ENCODE results near the gene ANKLE1.

The ANKLE1 gene

DNA sequence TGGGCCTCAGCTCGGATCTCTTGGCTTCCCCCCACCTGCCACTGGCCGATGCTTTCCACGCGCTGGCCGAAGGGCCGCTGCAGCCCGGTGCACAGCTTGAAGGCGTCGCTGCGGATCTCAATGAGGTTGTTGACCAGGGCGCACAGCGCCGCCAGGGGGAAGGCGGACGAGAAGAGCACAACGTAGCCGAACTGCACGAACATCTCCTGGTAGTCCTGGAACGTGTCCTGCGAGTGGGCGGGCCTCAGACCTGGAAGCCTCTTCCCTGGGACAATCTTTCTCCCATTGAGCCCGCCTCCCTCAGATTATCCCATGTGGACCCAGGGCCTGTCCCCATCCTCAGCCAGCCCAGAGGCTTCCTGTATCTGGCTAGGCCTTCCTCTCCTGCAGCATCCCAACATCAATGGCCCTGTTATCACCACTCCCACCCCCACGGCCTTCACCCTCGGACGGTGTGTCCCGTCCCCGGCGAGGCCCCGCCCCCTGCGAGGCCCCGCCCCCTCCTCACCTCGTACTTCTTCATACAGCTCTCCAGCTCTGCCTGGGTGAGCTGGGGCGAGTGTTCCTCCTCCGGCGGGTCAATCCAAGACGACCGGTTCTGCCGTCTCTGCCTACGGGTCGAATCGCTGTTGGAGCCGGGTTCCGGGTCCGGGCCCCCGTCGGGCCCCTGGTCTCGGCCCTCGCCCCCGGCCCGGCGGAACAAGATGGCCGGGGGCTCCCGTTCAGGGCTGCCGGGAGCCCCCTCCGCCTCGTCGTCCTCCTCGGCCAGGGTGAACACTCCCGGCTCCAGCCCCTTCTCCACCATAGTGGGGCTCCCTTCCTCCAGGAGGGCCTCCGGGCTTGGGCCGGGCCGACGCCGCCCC is 46.2 kb downstream of the ANKLE1 start:
- peak; percentile 82 for DNase-seq

DNA sequence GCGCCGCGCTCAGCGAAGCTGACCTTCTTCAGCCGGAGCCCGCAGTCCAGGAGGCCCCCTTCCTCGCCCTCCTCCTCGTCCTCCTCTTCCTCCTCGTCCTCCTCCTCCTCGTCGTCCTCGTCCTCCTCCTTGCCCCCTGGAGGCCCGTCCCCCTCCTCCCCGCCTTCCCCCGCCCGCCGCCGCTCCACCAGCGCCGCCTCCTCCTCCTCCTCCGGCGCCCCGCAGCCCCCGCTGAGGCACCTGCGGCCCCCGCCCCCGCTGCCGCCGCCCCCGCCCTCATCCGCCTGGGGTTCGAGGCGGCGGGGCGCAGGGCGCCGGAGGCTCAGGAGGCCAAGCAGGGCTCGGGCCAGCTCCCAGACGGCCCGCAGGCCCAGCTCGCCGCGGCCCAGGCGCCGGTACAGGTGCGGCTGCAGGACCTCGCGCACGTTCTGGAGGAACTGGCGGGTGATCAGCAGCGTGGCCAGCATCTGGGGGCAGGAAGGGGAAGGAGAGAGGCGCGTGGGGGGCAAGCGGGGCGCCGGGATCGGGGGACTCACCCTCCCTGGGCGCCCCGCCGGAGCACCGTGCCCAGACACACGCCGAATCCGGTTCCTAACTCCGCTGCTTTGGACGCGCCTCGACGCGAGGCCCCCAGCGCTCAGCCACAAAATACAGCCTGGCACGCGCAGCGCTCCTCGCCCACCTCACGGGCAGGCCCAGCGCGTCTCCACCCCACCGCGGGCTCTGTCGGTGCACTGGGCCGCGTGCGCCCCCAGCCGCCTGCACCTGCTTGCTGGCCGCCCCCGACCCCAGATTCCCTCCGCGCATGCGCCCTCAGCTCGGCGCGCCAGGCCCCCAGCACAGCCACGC is 47.0 kb downstream of the ANKLE1 start:
- DNase-seq, result peak; percentile 79

DNA sequence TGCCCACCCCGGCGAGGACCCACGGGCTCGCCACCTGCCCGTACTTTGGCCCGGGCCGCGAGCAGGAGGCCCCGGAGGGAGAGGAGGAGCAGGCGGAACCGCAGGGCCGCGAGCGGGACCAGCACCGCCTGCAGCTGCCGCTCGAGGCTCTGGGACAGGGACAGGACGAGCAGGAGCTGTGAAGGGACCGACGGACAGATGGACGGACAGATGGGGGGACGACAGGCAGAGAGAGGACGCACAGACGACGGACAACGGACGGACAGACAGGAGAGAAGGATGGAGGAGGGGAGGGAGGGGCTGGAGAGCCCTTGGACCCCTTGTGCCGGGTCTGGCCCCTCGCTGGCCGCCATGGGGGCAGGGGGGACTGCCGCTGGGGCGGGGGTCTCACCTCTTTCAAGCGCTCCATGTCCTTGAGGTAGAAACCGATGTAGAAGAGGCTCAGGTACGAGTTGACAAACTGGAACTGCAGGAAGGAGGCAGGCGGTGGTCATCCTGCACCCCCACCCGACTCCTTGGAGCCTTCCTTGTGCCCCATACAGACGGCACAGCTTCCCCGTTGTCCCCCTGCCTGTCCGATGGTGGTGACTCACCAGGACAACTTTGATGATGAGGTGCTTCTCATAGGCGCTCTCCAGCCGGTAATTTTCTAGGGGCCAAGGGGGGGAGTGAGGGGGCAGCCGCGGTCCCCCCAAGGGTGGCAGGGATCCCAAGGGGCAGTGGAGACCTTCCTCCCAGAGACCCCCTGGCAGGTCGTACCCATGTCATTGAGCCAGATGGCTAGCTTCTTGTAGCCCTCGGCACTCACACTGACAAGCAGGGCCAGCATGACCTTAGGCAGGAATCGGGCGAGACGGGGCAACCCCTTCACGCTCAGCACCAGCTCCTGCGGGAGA is 47.9 kb downstream of the ANKLE1 start:
- no peak for DNase-seq

DNA sequence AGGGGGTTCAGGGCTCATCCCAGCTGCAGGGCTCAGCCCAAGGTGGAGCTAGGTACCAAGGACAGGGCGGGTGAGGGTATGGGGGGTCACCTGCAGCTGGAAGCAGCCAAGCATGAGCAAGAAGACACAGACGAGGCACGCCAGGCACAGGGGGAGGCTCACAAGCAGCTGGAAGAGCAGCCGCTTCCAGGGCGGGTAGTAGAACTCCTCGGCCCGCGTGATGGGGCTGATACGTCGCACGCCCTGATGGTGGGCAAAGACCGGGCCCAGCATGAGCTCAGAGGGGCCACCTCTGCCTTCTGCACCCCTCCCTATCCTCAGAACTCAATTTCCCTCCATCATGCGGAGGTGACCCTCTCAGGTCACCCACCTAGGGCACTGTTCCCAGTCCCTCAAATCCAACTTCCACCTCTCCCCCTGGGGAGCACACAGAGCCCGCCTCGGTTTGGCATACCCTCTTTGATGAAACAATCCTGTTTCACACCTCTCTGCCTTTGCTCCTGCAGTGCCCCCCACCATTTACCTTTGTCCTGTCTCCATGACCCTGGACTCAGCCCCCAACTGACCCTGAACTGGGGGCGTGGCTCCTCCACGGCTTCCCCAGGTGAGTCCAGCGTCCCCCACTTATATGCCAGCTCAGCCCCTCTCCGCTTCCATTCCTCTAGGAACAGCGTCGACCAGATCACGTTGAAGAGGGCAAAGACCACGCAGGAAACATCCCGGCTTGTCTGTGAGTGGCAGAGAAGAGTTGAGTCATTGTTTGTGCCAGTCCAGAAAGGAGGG is 48.8 kb downstream of the ANKLE1 start:
- DNase-seq, result no peak

DNA sequence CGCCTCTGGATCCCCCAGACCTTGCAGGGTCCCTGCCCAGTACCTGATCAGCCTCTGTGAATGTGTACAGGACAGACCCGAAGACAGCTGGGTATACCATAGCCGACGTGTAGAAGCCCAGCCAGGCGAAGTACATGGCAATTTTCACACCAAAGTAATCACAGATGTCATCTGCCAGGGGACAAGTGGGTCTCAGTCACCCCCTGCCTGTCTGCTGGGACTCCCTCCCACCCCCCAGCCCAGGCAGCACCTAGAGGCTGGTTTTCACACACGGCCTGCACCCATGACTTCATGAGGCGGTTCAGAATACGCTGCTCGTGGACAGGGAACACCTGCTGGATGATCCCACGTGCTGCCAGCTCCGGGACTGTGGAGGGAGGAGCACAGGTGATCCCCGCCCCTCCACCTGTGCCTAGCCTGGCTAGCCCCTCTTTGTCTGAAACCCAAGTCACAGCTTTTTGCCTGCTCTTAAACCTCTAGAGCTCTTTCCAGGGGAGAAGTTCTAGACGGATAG is 49.4 kb downstream of the ANKLE1 start:
- DNase-seq, result no peak

DNA sequence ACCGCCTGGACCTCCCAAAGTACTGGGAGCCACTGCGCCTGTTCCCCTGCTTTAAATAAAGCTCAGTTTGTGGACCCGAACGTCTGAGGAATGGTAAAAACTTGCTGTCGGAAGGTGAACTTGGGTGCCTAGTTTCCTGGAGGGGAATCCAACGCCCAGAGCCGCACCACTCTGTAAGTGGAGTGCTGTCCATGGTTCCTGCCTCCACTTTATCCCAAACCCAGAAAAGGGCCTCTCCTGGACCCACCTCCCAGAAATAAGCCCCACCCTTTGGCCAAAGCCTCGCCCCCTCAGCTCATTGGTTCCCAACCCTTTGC is 50.6 kb downstream of the ANKLE1 start:
- DNase-seq, result no peak

DNA sequence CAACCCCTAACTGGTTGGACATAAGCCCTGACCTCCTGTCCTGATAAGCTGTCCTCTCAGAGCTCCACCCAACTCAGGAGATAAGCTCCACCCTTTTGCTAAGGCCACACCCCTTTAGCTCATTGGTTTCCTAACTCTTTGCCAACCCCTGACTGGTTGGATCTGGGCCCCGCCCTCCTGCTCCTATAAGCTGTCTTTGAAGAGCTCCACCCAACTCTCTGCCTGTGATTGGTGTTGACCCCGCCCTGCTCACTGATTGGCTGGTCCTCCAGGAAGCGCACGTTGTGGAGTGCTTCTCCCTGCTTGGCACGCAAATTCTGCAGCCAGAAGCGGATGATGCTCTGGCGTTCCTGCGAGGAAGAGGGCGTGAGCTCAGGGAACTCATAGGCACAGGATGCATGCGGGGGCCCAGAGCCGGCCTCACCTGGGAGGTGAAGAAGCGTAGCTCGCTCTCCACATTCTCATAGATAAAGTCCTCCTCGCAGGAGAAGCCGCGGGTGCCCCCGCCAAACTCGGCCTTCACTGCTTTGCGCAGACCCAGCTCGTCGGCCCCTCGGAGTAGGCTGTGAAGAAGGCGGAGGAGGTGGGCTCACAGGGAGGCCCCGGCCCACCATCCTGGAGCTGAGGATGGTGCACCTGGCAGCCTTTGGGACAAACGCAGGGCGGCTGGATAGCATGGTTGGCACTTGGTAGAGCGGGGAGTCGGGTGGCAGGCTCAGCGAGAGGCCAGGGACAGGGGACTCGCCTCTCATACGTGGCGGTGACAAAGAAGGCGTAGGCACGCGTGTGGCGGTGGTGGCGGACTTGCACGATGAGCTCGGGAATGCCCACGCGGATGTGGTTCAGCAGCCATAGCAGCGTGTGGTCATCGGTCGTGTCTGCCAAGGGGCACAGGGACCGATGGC is 51.2 kb downstream of the ANKLE1 start:
- DNase-seq, result peak; percentile 13

DNA sequence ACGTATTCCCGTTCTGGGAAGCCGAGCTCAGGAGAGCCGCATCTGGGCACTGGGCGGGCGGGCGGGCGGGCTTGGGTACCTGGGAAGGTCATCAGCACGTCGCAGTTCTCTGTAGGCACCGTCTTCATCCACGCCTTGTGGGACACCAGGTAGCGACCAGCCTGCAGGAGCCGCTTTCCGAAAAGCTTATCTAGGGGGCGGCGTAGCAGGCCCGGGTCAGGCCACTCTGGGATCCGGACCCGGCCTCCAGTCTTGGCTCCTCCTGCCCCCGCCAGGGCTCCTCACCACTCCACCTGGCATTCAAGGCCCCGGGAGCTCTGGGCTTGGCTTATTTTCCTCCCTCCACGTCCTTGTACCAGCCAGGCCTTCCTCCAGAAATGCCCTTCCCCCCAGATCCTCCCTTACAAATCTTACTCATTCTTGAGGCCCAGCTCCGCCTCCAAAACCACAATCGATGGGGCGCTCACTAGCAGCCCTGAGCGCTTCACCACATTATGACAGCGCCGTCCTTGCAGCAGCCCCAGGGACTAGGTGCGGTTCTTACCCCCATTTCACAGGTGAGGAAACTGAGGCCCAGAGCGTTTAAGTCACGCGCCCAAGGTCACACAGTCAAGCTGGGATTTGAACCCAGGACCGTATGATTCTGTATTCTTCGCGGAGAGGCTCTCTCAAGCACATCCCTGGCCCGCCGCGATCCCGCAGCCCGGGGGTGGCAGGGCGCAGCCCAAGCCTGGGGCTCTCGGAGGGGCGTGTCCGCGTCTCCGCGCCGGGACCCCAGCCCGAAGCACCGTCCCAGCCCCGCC is 52.1 kb downstream of the ANKLE1 start:
- peak; percentile 90 for DNase-seq

DNA sequence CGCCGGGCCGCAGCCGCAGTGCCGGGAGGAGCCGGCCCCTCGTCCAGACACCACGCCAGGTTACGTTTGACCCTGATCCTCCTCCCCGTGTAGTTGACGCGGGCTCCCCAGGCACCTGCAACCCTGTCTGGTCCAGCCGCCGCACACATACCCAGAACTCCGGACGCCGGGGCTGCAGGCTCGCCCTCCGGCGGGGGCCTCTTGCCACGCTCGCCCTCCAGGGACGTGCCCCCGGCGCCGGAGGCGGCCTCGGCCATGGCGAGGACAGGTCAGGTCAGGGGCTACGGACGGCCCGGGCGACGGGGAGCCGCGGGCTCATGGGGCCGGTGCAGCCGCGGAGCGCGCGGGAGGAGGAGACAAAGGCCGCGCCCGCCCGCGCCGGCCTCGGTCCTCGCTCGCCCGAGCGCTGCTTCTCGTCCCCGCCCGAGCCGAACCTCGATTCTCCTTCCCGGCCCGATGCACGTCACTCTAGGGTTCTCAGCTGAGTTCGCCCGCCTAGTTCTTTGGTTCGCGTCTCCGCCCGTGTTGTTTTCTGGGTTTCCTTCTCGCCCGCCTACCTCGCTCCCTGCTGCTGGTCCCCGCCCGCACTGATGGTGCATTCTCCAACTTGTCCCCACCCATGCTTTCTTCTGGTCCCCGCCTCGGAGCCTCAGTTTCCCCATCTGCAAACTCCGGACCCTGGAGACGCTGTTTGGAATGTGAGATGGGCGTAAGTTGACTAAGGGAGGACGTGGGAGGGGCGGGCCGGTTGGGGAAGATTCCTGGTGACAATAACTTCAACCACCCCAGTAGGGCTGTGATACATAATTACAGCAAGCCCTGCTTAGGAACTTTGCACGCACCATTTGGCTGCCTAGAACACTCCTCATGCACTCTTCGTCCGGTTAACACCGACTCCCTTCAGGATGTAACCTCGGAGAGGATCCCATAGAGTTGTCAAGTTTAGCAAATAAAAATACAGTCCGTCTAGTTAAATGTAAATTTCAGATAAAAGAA is 53.0 kb downstream of the ANKLE1 start, which contains the start of gene ANO8:
ANO8 (minus strand) TSS at position 442 of the 996 bp plus-strand sequence; CDS start at position 257, 185 bp downstream.
- DNase-seq, result peak; percentile 95

DNA sequence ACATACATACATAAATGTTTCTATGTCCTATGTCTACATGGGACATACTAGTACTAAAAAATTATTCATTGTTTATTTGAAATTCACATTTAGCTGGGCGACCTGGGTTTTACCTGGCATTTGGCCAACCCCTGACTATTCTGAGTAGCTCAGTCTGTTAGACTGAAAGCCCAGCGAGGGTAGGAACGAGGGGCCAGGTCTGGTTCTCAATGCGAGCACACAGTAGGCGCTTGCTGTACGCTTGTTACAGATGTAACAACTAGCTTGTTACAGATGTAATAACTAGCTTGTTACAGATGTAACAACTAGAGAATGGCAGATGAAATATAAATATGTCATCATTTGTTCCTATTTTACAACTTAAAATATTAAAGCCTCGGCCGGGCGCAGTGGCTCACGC is 53.9 kb downstream of the ANKLE1 start:
- DNase-seq, result no peak

All from CD4-positive, alpha-beta T cell treated with Interleukin-6 for 4 hours (primary cell).